GM08714 (cell line): ENCODE data around the gene PLA1A.
"Not testable (repeated sequence)": the region's sequence is repeated elsewhere in the genome, so short reads cannot be mapped to it uniquely, and the experiment has no call there.

Source experiments
- H3K4me3 ChIP-seq: fragments of 200-500 bp; sonication (Bioruptor generic); 2 replicates; pipeline ENCODE4 v1.5.1; 2014; ENCODE audit warnings: mild to moderate bottlenecking, low read length, inconsistent platforms
- ZNF274 ChIP-seq: IDR thresholded peaks from 2 replicates; pipeline ENCODE4 v1.6.1; 2012; ENCODE audit warnings: mild to moderate bottlenecking, low read depth, low read length

Gene PLA1A

GRCh38 chr3:119665954-119666559, 68.4 kb downstream of the PLA1A start:
- TF ChIP-seq ZNF274: no peak
- H3K4me3 ChIP-seq: no peak overlapping the region

DNA sequence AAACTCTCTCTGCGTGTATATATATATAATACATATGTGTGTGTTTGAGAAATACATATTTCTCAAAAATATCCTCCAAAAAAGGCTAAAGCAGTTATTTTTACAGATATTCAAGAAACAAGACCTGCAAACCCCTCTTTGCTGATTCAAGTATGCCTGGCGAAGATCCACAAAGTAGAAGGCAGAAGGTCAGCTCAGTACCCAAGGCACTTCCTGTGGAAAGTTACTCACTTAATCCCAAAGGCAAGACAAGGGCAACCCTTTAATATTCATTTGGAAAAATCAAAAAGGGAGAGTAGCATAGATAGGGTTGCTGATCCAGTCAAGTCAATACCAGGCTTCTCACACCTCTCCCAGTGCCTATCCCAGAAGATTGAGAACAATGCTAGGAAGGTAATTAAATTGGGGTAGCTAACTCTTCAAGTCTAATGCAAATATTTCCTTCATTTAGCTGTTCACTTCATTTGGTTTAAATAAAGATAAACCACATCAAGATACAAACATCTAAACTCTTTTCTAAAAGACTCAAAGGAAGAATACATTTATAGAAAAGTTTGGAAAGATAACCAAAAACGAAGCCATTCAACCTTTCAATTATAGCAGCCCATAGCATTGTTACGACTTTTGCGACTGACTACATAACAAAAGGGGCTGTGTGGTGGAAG, 72.4 kb downstream of the PLA1A start:
- TF ChIP-seq ZNF274: no peak

DNA sequence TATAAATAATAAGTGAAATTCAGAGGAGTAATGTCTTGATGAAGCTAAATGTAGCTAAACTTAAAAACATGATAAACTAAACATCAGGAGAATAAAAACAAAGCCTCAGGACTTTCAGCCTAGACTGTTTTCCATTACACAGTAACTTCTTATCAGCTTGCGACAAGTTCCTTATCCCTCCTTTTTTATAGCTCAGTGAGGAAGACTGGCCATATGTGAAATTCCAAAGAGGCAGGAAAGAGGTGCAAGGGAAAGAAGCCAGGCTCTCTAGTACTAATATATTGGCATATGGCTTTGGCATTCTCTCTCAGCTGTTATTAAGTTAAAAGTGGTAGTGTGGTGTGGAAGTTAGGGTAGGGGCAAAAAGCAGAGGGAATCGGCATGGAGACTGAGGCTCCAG, 75.1 kb downstream of the PLA1A start:
- no peak for TF ChIP-seq ZNF274
- no peak overlapping the region for H3K4me3 ChIP-seq

More for the DNA sequence above, 72.4 kb downstream of the PLA1A start:
- no peak overlapping the region for H3K4me3 ChIP-seq

GRCh38 chr3:119673875-119674274, 76.2 kb downstream of the PLA1A start:
- no peak overlapping the region for H3K4me3 ChIP-seq

DNA sequence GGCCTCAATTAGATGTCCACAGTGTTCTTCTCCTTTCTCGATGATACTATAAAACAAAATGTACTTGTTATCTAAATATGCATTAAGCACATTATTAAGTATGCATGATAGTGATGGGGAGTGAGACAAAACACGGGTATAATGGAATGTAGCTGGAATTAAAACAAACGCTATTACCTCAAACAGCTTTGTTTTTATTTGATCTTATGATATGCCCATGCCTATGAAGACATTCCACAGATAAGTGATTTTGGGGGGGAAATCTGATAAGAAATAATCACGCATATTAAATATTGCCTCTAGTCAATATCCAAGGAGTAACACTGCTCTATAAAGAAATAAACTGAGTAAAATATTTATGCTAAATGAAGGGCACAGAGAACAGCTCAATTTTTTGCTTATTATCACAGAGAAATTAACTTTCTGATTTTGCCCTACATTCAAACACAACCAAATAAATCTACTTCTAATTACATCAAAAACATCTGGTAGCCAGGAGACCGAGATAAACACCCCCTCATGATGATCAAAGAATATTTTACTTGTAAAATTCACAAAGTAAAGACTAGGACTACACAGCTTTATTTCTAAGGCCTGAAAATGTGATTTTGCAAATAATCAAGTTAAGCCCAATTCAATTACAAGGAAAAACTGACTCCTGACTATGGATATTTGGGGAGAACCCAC, 77.6 kb downstream of the PLA1A start:
- peak overlapping the region; percentile 85 for H3K4me3 ChIP-seq
- no peak for TF ChIP-seq ZNF274

More at GRCh38 chr3:119673875-119674274, 76.2 kb downstream of the PLA1A start:
- no peak for TF ChIP-seq ZNF274

DNA sequence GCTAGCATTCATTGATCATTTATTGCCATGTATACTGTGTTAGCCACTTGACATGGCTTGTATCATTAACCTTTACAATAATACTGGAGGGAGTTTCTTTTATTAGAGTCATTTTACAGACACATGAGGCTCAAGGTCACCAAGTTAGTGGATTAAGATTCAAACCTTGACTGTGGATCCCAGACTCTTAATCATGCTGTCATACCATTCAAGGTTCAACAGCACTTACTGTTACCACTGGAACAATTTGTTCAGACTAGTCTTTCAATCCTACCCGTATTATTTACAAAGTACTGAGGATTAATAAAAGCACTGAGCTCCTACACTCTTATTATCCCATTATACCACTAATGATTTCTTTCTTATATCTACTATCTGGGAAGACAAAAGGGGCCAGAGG, 78.3 kb downstream of the PLA1A start:
- no peak for TF ChIP-seq ZNF274
- peak overlapping the region; percentile 85 for H3K4me3 ChIP-seq

DNA sequence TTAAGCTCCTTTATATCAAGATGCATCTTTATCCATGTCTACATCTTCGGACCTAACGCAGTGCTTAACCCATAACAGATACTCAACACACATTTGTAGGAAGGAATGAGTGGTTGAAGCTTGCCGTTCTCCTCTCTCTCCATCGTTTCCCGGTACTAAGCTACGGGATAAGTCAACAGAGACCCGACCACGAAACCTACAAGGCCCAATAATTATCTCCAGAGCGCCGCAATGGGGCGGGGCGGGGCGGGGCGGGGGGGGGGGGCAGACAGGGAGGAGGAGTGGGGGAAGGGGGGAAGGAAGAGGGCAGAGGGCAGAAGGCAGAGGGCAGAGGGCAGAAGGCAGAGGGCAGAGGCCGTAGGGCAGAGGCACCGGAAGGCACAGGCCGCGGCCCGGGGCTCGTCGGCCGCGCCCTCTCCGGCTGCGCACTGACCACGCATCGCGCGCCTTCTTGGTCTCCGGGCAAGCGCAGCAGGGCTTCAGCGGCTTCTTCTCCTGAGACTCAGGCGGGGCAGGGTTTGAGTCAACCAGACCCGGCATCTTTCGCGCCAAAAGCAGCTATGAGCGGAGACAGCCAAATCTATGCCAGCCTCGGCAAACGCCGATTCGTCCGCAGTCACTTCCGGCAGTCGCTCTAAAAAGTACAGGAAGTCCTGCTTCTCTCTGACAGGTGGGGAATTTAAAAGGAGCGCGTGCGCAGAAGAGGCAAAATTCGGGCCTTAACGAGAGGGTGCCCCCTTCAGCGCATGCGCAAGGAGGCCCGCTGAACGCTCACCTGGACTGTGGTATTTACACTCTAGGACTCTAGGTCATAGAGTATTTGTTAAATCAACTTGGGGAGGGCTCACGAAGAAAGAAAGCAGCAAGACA, 79.3 kb downstream of the PLA1A start, which contains the start of gene COX17:
TSS of gene COX17 (minus strand) at position 636 of the 870 bp plus-strand sequence. CDS start at position 540, 96 bp downstream.
- no peak for TF ChIP-seq ZNF274
- peak within 1 kb of the TSS; percentile 85 for H3K4me3 ChIP-seq

DNA sequence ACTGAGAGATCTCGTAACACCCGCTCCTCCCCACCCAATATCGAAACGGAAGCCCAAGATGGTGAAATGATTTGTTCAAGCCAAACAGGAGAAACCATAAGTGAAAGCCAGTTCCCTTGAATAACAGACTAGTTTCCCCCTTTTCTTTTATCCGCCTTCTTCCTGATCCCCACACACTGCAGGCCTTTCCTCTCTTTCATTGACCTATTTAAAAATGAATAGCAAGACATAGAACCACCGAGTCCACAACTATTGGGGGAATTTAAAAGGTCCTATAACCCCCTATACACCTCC, 79.9 kb downstream of the PLA1A start:
- peak overlapping the region; percentile 57; the same call in 1 of the 2 replicates for H3K4me3 ChIP-seq
- no peak for TF ChIP-seq ZNF274

DNA sequence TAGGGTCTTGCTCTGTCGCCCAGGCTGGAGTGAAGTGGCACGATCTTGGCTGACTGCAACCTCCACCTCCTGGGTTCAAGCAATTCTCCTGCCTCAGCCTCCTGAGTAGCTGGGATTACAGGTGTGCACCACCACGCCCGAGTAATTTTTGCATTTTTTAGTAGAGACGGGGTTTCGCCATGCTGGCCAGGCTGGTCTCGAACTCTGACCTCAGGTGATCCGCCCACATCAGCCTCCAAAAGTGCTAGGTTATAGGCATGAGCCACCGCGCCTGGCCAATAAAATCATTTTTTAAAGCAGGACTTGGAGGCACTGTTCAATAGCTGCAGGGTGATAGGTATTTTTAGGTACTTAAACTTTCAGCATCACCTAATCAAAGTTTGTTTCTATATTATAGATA, 80.5 kb downstream of the PLA1A start:
- not testable (repeated sequence) for H3K4me3 ChIP-seq
